ENCODE data around the gene TYRP1. TPM values are rescaled to one million over a fixed set of nuclear protein-coding genes. Genes with fewer than 3 reads are reported as not detected.

Gene TYRP1
- total RNA-seq, 3 donors from 2014 or later: 0.23 to 1.7 TPM; not detected in 1

DNA sequence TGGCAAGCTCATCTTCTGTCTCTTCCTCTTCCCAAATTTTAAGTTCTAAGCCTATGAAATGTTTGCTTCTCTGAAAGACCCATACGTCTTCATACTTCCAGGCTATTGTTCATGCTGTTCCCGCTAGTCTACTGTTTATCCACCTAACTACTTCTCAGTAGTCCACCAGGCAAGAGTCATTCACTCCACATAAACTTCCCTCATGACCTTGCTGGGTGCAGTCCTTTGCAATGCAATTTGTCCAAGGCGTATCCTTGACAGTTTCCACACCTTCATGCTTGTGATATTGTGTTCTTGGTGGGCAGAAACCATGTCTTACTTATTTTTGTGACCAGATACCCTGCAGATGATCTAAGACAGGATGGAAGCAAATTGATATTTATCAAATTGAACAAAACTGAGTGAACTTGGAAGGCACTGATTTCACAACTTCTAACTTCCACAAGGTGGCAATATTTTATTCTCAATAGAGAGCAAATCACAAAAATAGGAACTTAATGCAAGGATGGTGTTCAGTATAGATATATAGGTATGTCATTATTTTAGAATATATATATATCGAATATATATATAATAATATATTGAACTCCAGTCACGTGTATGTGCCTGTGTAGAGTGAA is 30.3 kb downstream of the TYRP1 start:
- TF ChIP-seq, protein P1, sequence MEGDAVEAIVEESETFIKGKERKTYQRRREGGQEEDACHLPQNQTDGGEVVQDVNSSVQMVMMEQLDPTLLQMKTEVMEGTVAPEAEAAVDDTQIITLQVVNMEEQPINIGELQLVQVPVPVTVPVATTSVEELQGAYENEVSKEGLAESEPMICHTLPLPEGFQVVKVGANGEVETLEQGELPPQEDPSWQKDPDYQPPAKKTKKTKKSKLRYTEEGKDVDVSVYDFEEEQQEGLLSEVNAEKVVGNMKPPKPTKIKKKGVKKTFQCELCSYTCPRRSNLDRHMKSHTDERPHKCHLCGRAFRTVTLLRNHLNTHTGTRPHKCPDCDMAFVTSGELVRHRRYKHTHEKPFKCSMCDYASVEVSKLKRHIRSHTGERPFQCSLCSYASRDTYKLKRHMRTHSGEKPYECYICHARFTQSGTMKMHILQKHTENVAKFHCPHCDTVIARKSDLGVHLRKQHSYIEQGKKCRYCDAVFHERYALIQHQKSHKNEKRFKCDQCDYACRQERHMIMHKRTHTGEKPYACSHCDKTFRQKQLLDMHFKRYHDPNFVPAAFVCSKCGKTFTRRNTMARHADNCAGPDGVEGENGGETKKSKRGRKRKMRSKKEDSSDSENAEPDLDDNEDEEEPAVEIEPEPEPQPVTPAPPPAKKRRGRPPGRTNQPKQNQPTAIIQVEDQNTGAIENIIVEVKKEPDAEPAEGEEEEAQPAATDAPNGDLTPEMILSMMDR (IDR thresholded peaks at IDR 0.05): no peak
- H3K36me3 ChIP-seq (ENCODE audit: low read depth): no peaks in the 10 kb centered on the region
- intact Hi-C loops (cut with DNase I, micrococcal nuclease): loop anchor here (5.0 kb wide), 2 partner anchors 164 to 364 kb away; no protein-coding TSS in a partner anchor
- no peak for DNase-seq
- H3K9me3 ChIP-seq: no peaks in the 10 kb centered on the region
- ATAC-seq: peak; percentile 69
- no peak overlapping the region for H3K4me3 ChIP-seq
- H3K4me1 ChIP-seq (ENCODE audit: low read depth): no peaks in the 10 kb centered on the region

GRCh38 chr9:12726795-12727194 is 33.6 kb downstream of the TYRP1 start:
- no peak for DNase-seq
- intact Hi-C loops (cut with DNase I, micrococcal nuclease): no loop called here

GRCh38 chr9:12730198-12730597 is 37.0 kb downstream of the TYRP1 start:
- H3K4me3 ChIP-seq: no peak overlapping the region
- H3K9me3 ChIP-seq: no peaks in the 10 kb centered on the region
- ATAC-seq (no peak), DNase-seq (no peak)
- TF ChIP-seq, protein P1 (IDR thresholded peaks at IDR 0.05): no peak
- intact Hi-C loops (cut with DNase I, micrococcal nuclease): no loop called here
- H3K4me1 ChIP-seq (ENCODE audit: low read depth): no peaks in the 10 kb centered on the region
- no peaks in the 10 kb centered on the region for H3K36me3 ChIP-seq (ENCODE audit: low read depth)

More at GRCh38 chr9:12726795-12727194, 33.6 kb downstream of the TYRP1 start:
- TF ChIP-seq, protein P1 (IDR thresholded peaks at IDR 0.05): no peak
- ATAC-seq: peak; percentile 77
- H3K4me1 ChIP-seq (ENCODE audit: low read depth): no peaks in the 10 kb centered on the region
- H3K36me3 ChIP-seq (ENCODE audit: low read depth): no peaks in the 10 kb centered on the region
- no peak overlapping the region for H3K4me3 ChIP-seq
- H3K9me3 ChIP-seq: no peaks in the 10 kb centered on the region

- intact Hi-C loops (cut with DNase I, micrococcal nuclease): no loop called here
- H3K4me3 ChIP-seq: no peak overlapping the region
- H3K4me1 ChIP-seq (ENCODE audit: low read depth): no peaks in the 10 kb centered on the region
- no peak for ATAC-seq
- H3K9me3 ChIP-seq: no peaks in the 10 kb centered on the region
- no peak for DNase-seq
- no peaks in the 10 kb centered on the region for H3K36me3 ChIP-seq (ENCODE audit: low read depth)
- TF ChIP-seq, protein P1 (IDR thresholded peaks at IDR 0.05): no peak
Observed at GRCh38 chr9:12730927-12731326, 37.7 kb downstream of the TYRP1 start.

DNA sequence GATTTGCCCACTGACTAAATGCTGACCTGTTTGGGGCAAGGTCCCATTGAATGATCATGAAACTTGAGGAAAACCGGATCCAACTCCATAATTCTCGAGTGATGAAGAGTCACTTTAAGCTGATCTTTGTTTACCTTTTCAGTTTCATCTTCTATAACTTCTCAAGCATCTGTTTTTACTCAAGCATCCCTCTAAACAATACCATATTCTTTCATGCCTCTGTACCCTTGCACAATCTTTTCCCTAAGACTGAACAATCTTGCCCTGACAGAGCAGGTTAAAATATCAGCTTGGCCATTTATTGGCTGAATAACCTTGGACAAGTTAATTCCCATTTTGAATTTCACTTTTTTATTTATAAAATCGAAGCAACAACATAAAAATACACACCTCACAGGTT is 39.8 kb downstream of the TYRP1 start:
- H3K36me3 ChIP-seq (ENCODE audit: low read depth): no peaks in the 10 kb centered on the region
- no peak overlapping the region for H3K4me3 ChIP-seq
- no peak for ATAC-seq
- DNase-seq: no peak
- intact Hi-C loops (cut with DNase I, micrococcal nuclease): no loop called here
- TF ChIP-seq, protein P1 (IDR thresholded peaks at IDR 0.05): no peak
- no peaks in the 10 kb centered on the region for H3K4me1 ChIP-seq (ENCODE audit: low read depth)
- no peaks in the 10 kb centered on the region for H3K9me3 ChIP-seq

All from mucosa of descending colon (tissue), 3 donors.